H1 (cell line): ENCODE measurements around the gene GNAQ. TPM values are rescaled to one million over a fixed set of nuclear protein-coding genes. Genes with fewer than 3 reads are reported as not detected.

ENCODE experiments used
- CTCF ChIA-PET: fragments of 300-600 bp; sonication (Branson Sonifier 250); formaldehyde crosslinking; loops from one replicate; lab custom pipeline; 2021; ENCODE audit not compliant: partially characterized antibody; lab: Charles Lee
- POLR2A ChIA-PET: fragments of 300-600 bp; sonication (Branson Sonifier 250); formaldehyde crosslinking; loops from one replicate; lab custom pipeline; 2021; ENCODE audit warnings: inconsistent platforms; ENCODE audit not compliant: partially characterized antibody; lab: Charles Lee
- DNase-seq, 2 experiments: peaks; one replicate each; pipeline versions ENCODE4 v3.0.0 to v3.0.0-alpha.2; 2010 to 2022; ENCODE audit warnings: low spot score in 2 of 2, low read depth in 1 of 2, mixed read lengths in 1 of 2
- FAIRE-seq: peaks from 2 replicates; lab custom pipeline; 2011; peaks lifted over from hg19 to GRCh38; lab: Jason Lieb, UNC
- H2AFZ ChIP-seq: 2 replicates; pipeline ENCODE4 v1.8.1; 2012; ENCODE audit warnings: low read length, inconsistent platforms
- H2AK5ac ChIP-seq: 2 replicates; pipeline ENCODE4 v1.6.1; 2013; ENCODE audit warnings: low read depth, low read length
- H2BK120ac ChIP-seq: replicated peaks from 2 replicates; pipeline ENCODE3; 2013; ENCODE audit warnings: low read depth, low read length, inconsistent platforms
- H2BK12ac ChIP-seq: 2 replicates; pipeline ENCODE4 v1.6.1; 2013; ENCODE audit warnings: low read depth, low read length
- H2BK15ac ChIP-seq: 2 replicates; pipeline ENCODE4 v1.6.1; 2013; ENCODE audit warnings: low read length
- H2BK20ac ChIP-seq: 2 replicates; pipeline ENCODE4 v1.6.1; 2013; ENCODE audit warnings: low read length
- H2BK5ac ChIP-seq: 2 replicates; pipeline ENCODE4 v1.6.1; 2013; ENCODE audit warnings: low read depth, low read length
- H3K14ac ChIP-seq: 2 replicates; pipeline ENCODE4 v1.6.1; 2013; ENCODE audit warnings: inconsistent platforms; ENCODE audit not compliant: insufficient read length
- H3K18ac ChIP-seq: 2 replicates; pipeline ENCODE4 v1.6.1; 2013; ENCODE audit warnings: low read length; ENCODE audit errors: extremely low read depth
- H3K23ac ChIP-seq: 2 replicates; pipeline ENCODE4 v1.6.1; 2013; ENCODE audit warnings: inconsistent platforms; ENCODE audit not compliant: insufficient read length
- H3K23me2 ChIP-seq: 2 replicates; pipeline ENCODE4 v1.6.1; 2013; ENCODE audit warnings: low read depth, low read length
- H3K27ac ChIP-seq: 2 replicates; pipeline ENCODE4 v1.6.1; 2011; ENCODE audit warnings: low read depth, low read length, inconsistent platforms
- H3K27me3 ChIP-seq, 4 experiments: replicated peaks in 1 of 4; 1 replicate in 1 of 4; 2 replicates in 3 of 4; pipeline versions ENCODE4 v1.6.1 to v1.8.1; 2011 to 2013; ENCODE audit warnings: low read length in 3 of 4, mild to moderate bottlenecking in 3 of 4, inconsistent platforms in 2 of 4, mixed read lengths in 2 of 4, moderate library complexity in 1 of 4; ENCODE audit not compliant: control insufficient read depth in 3 of 4, insufficient read depth in 3 of 4; ENCODE audit errors: extremely low read depth in 1 of 4
- H3K36me3 ChIP-seq, 4 experiments: 2 replicates each; pipeline versions ENCODE4 v1.6.1 to v1.8.1; 2011 to 2013; ENCODE audit warnings: mild to moderate bottlenecking in 4 of 4, low read length in 3 of 4, moderate library complexity in 2 of 4, control low read depth in 1 of 4, inconsistent platforms in 1 of 4; ENCODE audit not compliant: insufficient read depth in 4 of 4, control insufficient read depth in 2 of 4
- H3K4ac ChIP-seq: replicated peaks from 2 replicates; pipeline ENCODE3; 2013; ENCODE audit warnings: low read length, low read depth, mixed read lengths, inconsistent platforms; ENCODE audit not compliant: insufficient read length
- H3K4me1 ChIP-seq, 4 experiments: replicated peaks in 1 of 4; 1 replicate in 1 of 4; 2 replicates in 3 of 4; pipeline versions ENCODE4 v1.6.1 to v1.8.1; 2011 to 2013; ENCODE audit warnings: low read length in 3 of 4, inconsistent platforms in 2 of 4, mixed read lengths in 1 of 4; ENCODE audit not compliant: insufficient read depth in 4 of 4, control insufficient read depth in 3 of 4
- H3K4me2 ChIP-seq, 2 experiments: 2 replicates each; pipeline versions ENCODE4 v1.6.1 to v1.8.1; 2011 to 2013; ENCODE audit warnings: low read depth in 2 of 2, low read length in 2 of 2, control low read depth in 1 of 2, inconsistent platforms in 1 of 2, mild to moderate bottlenecking in 1 of 2; ENCODE audit not compliant: insufficient read depth in 1 of 2
- H3K4me3 ChIP-seq, 4 experiments: fragments of 200-600, 300-600 bp in 1 of 4; sonication (generic), shearing (Covaris generic), sonication (Bioruptor Twin) in 1 of 4; 2 replicates each; pipeline versions ENCODE4 v1.5.1 to v1.8.1; 2011 to 2016; ENCODE audit warnings: low read length in 4 of 4, low read depth in 3 of 4, control low read depth in 2 of 4, inconsistent platforms in 2 of 4, mild to moderate bottlenecking in 2 of 4, mixed read lengths in 1 of 4, moderate library complexity in 1 of 4; ENCODE audit not compliant: insufficient read depth in 2 of 4; ENCODE audit errors: extremely low read depth in 1 of 4
- H3K56ac ChIP-seq: replicated peaks from 2 replicates; pipeline ENCODE3; 2013; ENCODE audit warnings: low read depth, mild to moderate bottlenecking, mixed read lengths, low read length, inconsistent platforms; ENCODE audit not compliant: insufficient read length
- H3K79me1 ChIP-seq: 2 replicates; pipeline ENCODE4 v1.6.1; 2013; ENCODE audit warnings: low read depth, low read length, control low read depth
- H3K79me2 ChIP-seq, 2 experiments: 2 replicates each; pipeline versions ENCODE4 v1.6.1 to v1.8.1; 2012 to 2013; ENCODE audit warnings: low read length in 2 of 2, mild to moderate bottlenecking in 2 of 2, inconsistent platforms in 1 of 2; ENCODE audit not compliant: insufficient read depth in 2 of 2, control insufficient read depth in 1 of 2
- H3K9ac ChIP-seq, 4 experiments: replicated peaks in 1 of 4; 1 replicate in 1 of 4; 2 replicates in 3 of 4; pipeline versions ENCODE4 v1.6.1 to v1.8.1; 2011 to 2013; ENCODE audit warnings: low read depth in 3 of 4, low read length in 3 of 4, control low read depth in 2 of 4, mild to moderate bottlenecking in 2 of 4, moderate library complexity in 2 of 4, inconsistent platforms in 1 of 4; ENCODE audit errors: extremely low read depth in 1 of 4
- H3K9me3 ChIP-seq, 2 experiments: 2 replicates each; pipeline versions ENCODE4 v1.6.1 to v1.8.1; 2012 to 2013; ENCODE audit warnings: mild to moderate bottlenecking in 2 of 2, moderate library complexity in 2 of 2, control low read depth in 1 of 2, inconsistent platforms in 1 of 2, low read depth in 1 of 2, low read length in 1 of 2, mixed read lengths in 1 of 2; ENCODE audit not compliant: insufficient read depth in 2 of 2
- H4K20me1 ChIP-seq, 2 experiments: replicated peaks in 1 of 2; 2 replicates each; pipeline versions ENCODE3 to v1.8.1; 2011 to 2013; ENCODE audit warnings: inconsistent platforms in 2 of 2, low read length in 2 of 2, mild to moderate bottlenecking in 1 of 2; ENCODE audit not compliant: insufficient read depth in 2 of 2, control insufficient read depth in 1 of 2
- H4K5ac ChIP-seq: 2 replicates; pipeline ENCODE4 v1.6.1; 2013; ENCODE audit warnings: low read length, low read depth, mixed read lengths, inconsistent platforms; ENCODE audit not compliant: insufficient read length
- H4K8ac ChIP-seq: 2 replicates; pipeline ENCODE4 v1.8.0; 2013; ENCODE audit warnings: mild to moderate bottlenecking, moderate library complexity, low read length, inconsistent platforms; ENCODE audit not compliant: insufficient read depth; ENCODE audit errors: extremely low read depth
- H4K91ac ChIP-seq: replicated peaks from 2 replicates; pipeline ENCODE3; 2013; ENCODE audit warnings: low read length, mixed read lengths, inconsistent platforms; ENCODE audit not compliant: insufficient read length
- CTBP2 ChIP-seq: IDR thresholded peaks from 2 replicates; pipeline ENCODE4 v1.7.0; 2011; ENCODE audit warnings: borderline replicate concordance, mild to moderate bottlenecking, moderate library complexity, mixed read lengths, low read length; ENCODE audit not compliant: insufficient read depth, insufficient read length
- GTF2F1 ChIP-seq: IDR thresholded peaks from 2 replicates; pipeline ENCODE4 v1.6.1; 2012; ENCODE audit warnings: low read depth, low read length, improper control_type of control experiment, borderline replicate concordance
- HDAC6 ChIP-seq: IDR thresholded peaks from one replicate; pipeline ENCODE4 v1.7.1; 2012; ENCODE audit warnings: low read depth, mild to moderate bottlenecking, inconsistent platforms, low read length, moderate library complexity
- KDM1A ChIP-seq: fragments of 200-600, 300-600 bp; sonication (generic); IDR thresholded peaks from 2 replicates; pipeline ENCODE4 v1.7.1; 2016; ENCODE audit warnings: mild to moderate bottlenecking, low read length, borderline replicate concordance
- KDM4A ChIP-seq: IDR thresholded peaks from one replicate; pipeline ENCODE4 v1.7.1; 2012; ENCODE audit warnings: low read depth, mild to moderate bottlenecking, moderate library complexity, low read length, inconsistent platforms; ENCODE audit not compliant: severe bottlenecking
- PHF8 ChIP-seq: fragments of 200-600 bp; sonication (generic); conservative IDR thresholded peaks from 2 replicates; pipeline ENCODE4 v1.7.1; 2012; ENCODE audit warnings: low read depth, mild to moderate bottlenecking, inconsistent platforms, low read length, moderate library complexity
- RFX5 ChIP-seq: IDR thresholded peaks from 2 replicates; pipeline ENCODE4 v1.6.1; 2011; ENCODE audit warnings: low read depth, low read length, improper control_type of control experiment, borderline replicate concordance
- RNF2 ChIP-seq: fragments of 200-900, 300-1000 bp; sonication (generic); IDR thresholded peaks from 2 replicates; pipeline ENCODE4 v1.7.1; 2016; ENCODE audit warnings: borderline replicate concordance, low read depth, mild to moderate bottlenecking, antibody characterized with exemption, low read length; ENCODE audit not compliant: poor library complexity, severe bottlenecking; ENCODE audit errors: missing control alignments
- RXRA ChIP-seq: IDR thresholded peaks from 2 replicates; pipeline ENCODE4 v1.6.1; 2011; ENCODE audit warnings: low read depth, mild to moderate bottlenecking, low read length, moderate library complexity; ENCODE audit not compliant: insufficient read depth
- SIN3A ChIP-seq, 2 experiments: IDR thresholded peaks in 1 of 2; conservative IDR thresholded peaks in 1 of 2; 2 replicates each; pipeline ENCODE4 v1.6.1; 2011 to 2012; ENCODE audit warnings: low read length in 2 of 2, improper control_type of control experiment in 1 of 2, low read depth in 1 of 2, mild to moderate bottlenecking in 1 of 2
- TCF12 ChIP-seq: IDR thresholded peaks from 2 replicates; pipeline ENCODE4 v1.6.1; 2011; ENCODE audit warnings: low read depth, mild to moderate bottlenecking, low read length
- YY1 ChIP-seq: IDR thresholded peaks from 2 replicates; pipeline ENCODE4 v1.6.1; 2011; ENCODE audit warnings: low read depth, mild to moderate bottlenecking, low read length
- WGBS, 2 experiments: shearing (Covaris generic) in 1 of 2; methylation state at CpG; one replicate each; pipeline versions ENCODE4 v1.1.6 to v1.1.7; 2013 to 2015; ENCODE audit warnings: low lambda C conversion rate in 2 of 2, mixed read lengths in 2 of 2, inconsistent platforms in 1 of 2, low coverage in 1 of 2, missing lambda C conversion rate in 1 of 2; ENCODE audit not compliant: insufficient replicate concordance in 2 of 2, insufficient coverage in 1 of 2, insufficient read length in 1 of 2; ENCODE audit errors: extremely low coverage in 1 of 2, missing lambda C conversion rate in 1 of 2; 5-methylcytosine and 5-hydroxymethylcytosine counted together
- polyA plus RNA-seq, 7 experiments: library from polyadenylated mRNA; depleted of rRNA in 3 of 7; stranded (reverse) in 5 of 7; unstranded in 2 of 7; fragments of >200 nt in 5 of 7; fragments of 200-250 nt in 2 of 7; gene quantifications; 1 replicate in 5 of 7; 2 replicates in 1 of 7; 4 replicates in 1 of 7; pipeline versions ENCODE4 v1.2.1 to v1.2.3, GENCODE V29; 2011 to 2013; ENCODE audit warnings: missing spikeins in 2 of 7, mixed read lengths in 2 of 7
- total RNA-seq: library from RNA; stranded (reverse); fragmentation: NEBNext Ultra II Directional; extraction: Animal tissue kit (Norgen Biotek cat#: 25700); gene quantifications from 2 replicates; pipeline ENCODE4 v1.2.1, GENCODE V29; 2021

The GNAQ gene
- total and polyA plus RNA-seq, 2 of the 8 experiments (the other 6 are each of a cell fraction or from before 2014, with no cell fraction given): 22.8 to 63.8 TPM

- DNase-seq (no peak), FAIRE-seq (no peak)
- no peak overlapping the region for H3K27ac ChIP-seq
- no peaks in the 10 kb centered on the region; a peak in 2 of 4 replicates for H3K9me3 ChIP-seq
- no peak overlapping the region for H2BK15ac ChIP-seq
- no peak overlapping the region for H3K56ac ChIP-seq
- no peak overlapping the region for H2BK20ac ChIP-seq
- no peaks in the 10 kb centered on the region for H3K27me3 ChIP-seq
- no peak overlapping the region for H2BK12ac ChIP-seq
- H4K5ac ChIP-seq: no peak overlapping the region
- no peak overlapping the region for H3K4ac ChIP-seq
- POLR2A ChIA-PET: no interaction called here
- CTCF ChIA-PET: interaction anchor here (0.5 to 2.6 kb wide), 7 partner anchors 9 to 1966 kb away, joined by 3 to 8 read pairs (median 4); no protein-coding TSS in a partner anchor
- H3K4me1 ChIP-seq: no peaks in the 10 kb centered on the region
- no peak overlapping the region for H3K18ac ChIP-seq
- no peak overlapping the region for H3K4me2 ChIP-seq
- no peak overlapping the region for H3K4me3 ChIP-seq
- H4K8ac ChIP-seq: no peak overlapping the region
- no peak overlapping the region for H3K9ac ChIP-seq
- no peak overlapping the region for H4K91ac ChIP-seq
- H3K14ac ChIP-seq: no peak overlapping the region
- H2AK5ac ChIP-seq: no peak overlapping the region
- H2AFZ ChIP-seq: no peak overlapping the region
- WGBS, 2 experiments: 90% methylated on average over 2 of the region's 2 CpGs; no CpG with 5 or more reads in 1 of the 2 experiments
- peaks cover 0 to 1% of the 10 kb centered on the region in 2 experiments for H4K20me1 ChIP-seq
- H3K23me2 ChIP-seq: no peaks in the 10 kb centered on the region
- H3K79me2 ChIP-seq: no peaks in the 10 kb centered on the region
- H2BK5ac ChIP-seq: no peak overlapping the region
- H3K36me3 ChIP-seq: peaks cover 0 to 6% (median 0%) of the 10 kb centered on the region in 4 experiments; a peak in 1 of 8 replicates
- no peak overlapping the region for H2BK120ac ChIP-seq
- no peaks in the 10 kb centered on the region for H3K79me1 ChIP-seq
- H3K23ac ChIP-seq: no peak overlapping the region
- TF ChIP-seq RNF2 (no peak), RFX5 (no peak), YY1 (no peak), RXRA (no peak), TCF12 (no peak), HDAC6 (no peak), KDM4A (no peak), GTF2F1 (no peak), PHF8 (no peak), KDM1A (no peak), SIN3A (conservative IDR thresholded peaks at IDR 0.05 in 1 of 2, IDR thresholded peaks at IDR 0.05 in 1 of 2; ENCODE audit: low read depth in 1 of 2, low read length in 2 of 2) (no peak), CTBP2 (no peak)
These were observed 265.8 kb downstream of the GNAQ start for GRCh38 chr9:77765781-77766259.
